ENCODE data around the gene DAGLA. TPM values are rescaled to one million over a fixed set of nuclear protein-coding genes. Genes with fewer than 3 reads are reported as not detected.

The DAGLA gene
- total RNA-seq, 1 experiment from 2014 or later: 9.5 TPM

DNA sequence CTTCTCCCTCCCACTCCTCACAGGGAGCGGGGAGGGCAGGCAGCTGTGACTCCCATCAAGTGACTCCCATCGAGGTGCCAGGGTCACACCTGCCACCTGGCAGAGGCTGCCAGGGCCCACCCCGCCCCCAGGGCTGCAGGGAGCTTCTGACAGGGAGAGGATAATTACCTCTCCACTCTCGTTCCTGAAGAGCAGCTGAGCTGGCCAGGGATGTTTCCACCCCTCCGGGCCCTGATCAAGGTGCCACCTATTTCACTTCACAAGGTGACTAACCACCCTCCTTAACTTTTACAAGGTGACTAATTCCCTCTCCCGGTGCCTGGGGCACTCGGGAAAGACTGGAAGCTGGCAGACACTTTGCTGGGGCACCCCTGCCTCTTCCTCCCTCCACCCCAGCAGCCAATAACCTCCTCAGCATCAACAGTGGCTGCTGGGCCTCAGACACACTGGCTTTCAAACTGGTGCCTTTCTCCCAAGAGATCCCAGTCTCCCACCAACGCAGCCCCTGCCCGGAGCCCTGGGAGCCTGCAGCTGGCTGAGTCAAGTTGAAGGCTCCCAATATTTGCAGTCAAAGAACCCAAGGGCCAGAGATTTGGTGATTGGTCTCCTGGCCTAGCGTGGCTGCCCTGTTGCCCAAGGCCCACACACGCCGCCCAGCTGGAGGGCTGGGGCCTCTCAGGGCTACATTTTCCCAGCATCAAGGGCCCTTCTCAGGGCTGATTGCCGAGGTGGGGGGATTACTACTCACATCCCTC, 50.2 kb downstream of the DAGLA start:
- no peaks in the 10 kb centered on the region for H3K27me3 Mint-ChIP-seq (ENCODE audit: insufficient read depth, unreplicated experiment)
- DNase-seq: no peak
- H3K4me3 Mint-ChIP-seq (ENCODE audit: unreplicated experiment): no peak overlapping the region
- H3K36me3 Mint-ChIP-seq (ENCODE audit: insufficient read depth, unreplicated experiment): peaks cover 26% of the 10 kb centered on the region
- H3K9me3 ChIP-seq: no peaks in the 10 kb centered on the region
- H3K27ac Mint-ChIP-seq (ENCODE audit: unreplicated experiment): no peak overlapping the region
- no peaks in the 10 kb centered on the region for H3K9me3 Mint-ChIP-seq (ENCODE audit: unreplicated experiment)
- intact Hi-C loops (cut with micrococcal nuclease; ENCODE audit: unreplicated experiment): loop anchor here (5.0 kb wide), 1 partner anchor 103 kb away; no protein-coding TSS in a partner anchor
- no peaks in the 10 kb centered on the region for H3K4me1 ChIP-seq
- peaks cover 9% of the 10 kb centered on the region for H3K4me1 Mint-ChIP-seq (ENCODE audit: low read depth, unreplicated experiment)
- POLR2A ChIA-PET: no interaction called here
- BruUV-seq (replicated peaks): no TSS peak
- no peak overlapping the region for H3K4me3 ChIP-seq (ENCODE audit: low read depth, low read length)
- peaks cover 1% of the 10 kb centered on the region; the same call in 1 of the 2 replicates for H3K36me3 ChIP-seq (ENCODE audit: control insufficient read depth, insufficient read depth, low read length)
- TF ChIP-seq, protein P1, sequence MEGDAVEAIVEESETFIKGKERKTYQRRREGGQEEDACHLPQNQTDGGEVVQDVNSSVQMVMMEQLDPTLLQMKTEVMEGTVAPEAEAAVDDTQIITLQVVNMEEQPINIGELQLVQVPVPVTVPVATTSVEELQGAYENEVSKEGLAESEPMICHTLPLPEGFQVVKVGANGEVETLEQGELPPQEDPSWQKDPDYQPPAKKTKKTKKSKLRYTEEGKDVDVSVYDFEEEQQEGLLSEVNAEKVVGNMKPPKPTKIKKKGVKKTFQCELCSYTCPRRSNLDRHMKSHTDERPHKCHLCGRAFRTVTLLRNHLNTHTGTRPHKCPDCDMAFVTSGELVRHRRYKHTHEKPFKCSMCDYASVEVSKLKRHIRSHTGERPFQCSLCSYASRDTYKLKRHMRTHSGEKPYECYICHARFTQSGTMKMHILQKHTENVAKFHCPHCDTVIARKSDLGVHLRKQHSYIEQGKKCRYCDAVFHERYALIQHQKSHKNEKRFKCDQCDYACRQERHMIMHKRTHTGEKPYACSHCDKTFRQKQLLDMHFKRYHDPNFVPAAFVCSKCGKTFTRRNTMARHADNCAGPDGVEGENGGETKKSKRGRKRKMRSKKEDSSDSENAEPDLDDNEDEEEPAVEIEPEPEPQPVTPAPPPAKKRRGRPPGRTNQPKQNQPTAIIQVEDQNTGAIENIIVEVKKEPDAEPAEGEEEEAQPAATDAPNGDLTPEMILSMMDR (IDR thresholded peaks at IDR 0.05; ENCODE audit: insufficient read depth in 1 of 2, low read depth in 1 of 2, low read length in 1 of 2, severe bottlenecking in 1 of 2, unreplicated experiment in 1 of 2): no peak
- CTCF ChIA-PET: no interaction called here
- no peaks in the 10 kb centered on the region for H3K27me3 ChIP-seq (replicated peaks; ENCODE audit: control insufficient read depth, insufficient read depth, low read length)

DNA sequence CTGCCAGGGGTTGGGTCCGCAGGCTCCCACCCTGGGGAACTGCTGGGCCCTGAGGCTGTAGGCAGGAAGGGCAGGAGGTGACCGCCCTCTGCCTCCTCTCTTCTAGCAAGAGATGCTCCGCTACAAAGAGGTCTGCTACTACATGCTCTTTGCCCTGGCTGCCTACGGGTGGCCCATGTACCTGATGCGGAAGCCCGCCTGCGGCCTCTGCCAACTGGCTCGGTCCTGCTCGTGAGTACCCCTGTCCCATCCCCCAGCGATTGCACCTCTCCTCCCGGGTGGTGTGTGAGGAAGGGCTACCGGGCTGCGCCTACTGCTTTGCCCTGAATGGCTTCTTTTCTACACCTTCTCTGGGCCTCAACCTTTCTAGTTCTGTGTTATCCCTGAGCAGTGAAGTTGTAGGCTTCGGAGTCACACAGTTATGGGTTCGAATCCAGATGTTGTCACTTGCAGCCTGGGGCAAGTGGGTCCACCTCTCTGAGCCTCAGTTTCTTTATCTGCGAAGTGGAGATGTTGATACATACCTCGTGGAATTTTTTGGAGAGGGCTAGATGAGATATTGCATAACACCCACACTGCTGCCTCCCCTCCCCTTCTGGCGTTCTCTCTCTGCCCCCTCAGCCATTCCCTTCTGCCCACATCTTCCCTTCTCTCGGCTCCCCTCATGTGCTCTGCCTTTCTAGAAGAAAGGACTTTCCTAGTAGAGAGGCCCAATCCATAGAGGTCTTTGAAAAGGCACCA, 51.2 kb downstream of the DAGLA start:
- TF ChIP-seq, protein P1 (IDR thresholded peaks at IDR 0.05; ENCODE audit: insufficient read depth in 1 of 2, low read depth in 1 of 2, low read length in 1 of 2, severe bottlenecking in 1 of 2, unreplicated experiment in 1 of 2): no peak
- Mint-ChIP-seq H3K9me3 (ENCODE audit: unreplicated experiment) (no peaks in the 10 kb centered on the region), H3K4me3 (ENCODE audit: unreplicated experiment) (no peak overlapping the region), H3K27me3 (ENCODE audit: insufficient read depth, unreplicated experiment) (no peaks in the 10 kb centered on the region), H3K4me1 (ENCODE audit: low read depth, unreplicated experiment) (peaks cover 9% of the 10 kb centered on the region), H3K36me3 (ENCODE audit: insufficient read depth, unreplicated experiment) (peaks cover 26% of the 10 kb centered on the region), H3K27ac (ENCODE audit: unreplicated experiment) (no peak overlapping the region)
- intact Hi-C loops (cut with micrococcal nuclease; ENCODE audit: unreplicated experiment): loop anchor here (5.0 kb wide), 1 partner anchor 104 kb away; no protein-coding TSS in a partner anchor
- BruUV-seq (replicated peaks): no TSS peak
- H3K36me3 ChIP-seq (ENCODE audit: control insufficient read depth, insufficient read depth, low read length): peaks cover 1% of the 10 kb centered on the region; the same call in 1 of the 2 replicates
- CTCF ChIA-PET: no interaction called here
- POLR2A ChIA-PET: no interaction called here
- no peaks in the 10 kb centered on the region for H3K4me1 ChIP-seq
- H3K27me3 ChIP-seq (replicated peaks; ENCODE audit: control insufficient read depth, insufficient read depth, low read length): no peaks in the 10 kb centered on the region
- DNase-seq: no peak
- no peak overlapping the region for H3K4me3 ChIP-seq (ENCODE audit: low read depth, low read length)
- H3K9me3 ChIP-seq: no peaks in the 10 kb centered on the region

GRCh38 chr11:61731952-61732675, 51.9 kb downstream of the DAGLA start:
- H3K4me3 Mint-ChIP-seq (ENCODE audit: unreplicated experiment): no peak overlapping the region
- CTCF ChIA-PET: interaction anchor here (0.6 to 1.8 kb wide), 3 partner anchors 14 to 747 kb away, joined by 3 to 7 read pairs (median 3); no protein-coding TSS in a partner anchor
- peaks cover 26% of the 10 kb centered on the region for H3K36me3 Mint-ChIP-seq (ENCODE audit: insufficient read depth, unreplicated experiment)
- Histone ChIP-seq H3K36me3 (ENCODE audit: control insufficient read depth, insufficient read depth, low read length) (peaks cover 4% of the 10 kb centered on the region; the same call in 1 of the 2 replicates), H3K4me1 (no peaks in the 10 kb centered on the region), H3K4me3 (ENCODE audit: low read depth, low read length) (no peak overlapping the region), H3K27me3 (replicated peaks; ENCODE audit: control insufficient read depth, insufficient read depth, low read length) (no peaks in the 10 kb centered on the region), H3K9me3 (no peaks in the 10 kb centered on the region)
- TF ChIP-seq, protein P1 (IDR thresholded peaks at IDR 0.05; ENCODE audit: insufficient read depth in 1 of 2, low read depth in 1 of 2, low read length in 1 of 2, severe bottlenecking in 1 of 2, unreplicated experiment in 1 of 2): no peak
- no peaks in the 10 kb centered on the region for H3K9me3 Mint-ChIP-seq (ENCODE audit: unreplicated experiment)
- H3K4me1 Mint-ChIP-seq (ENCODE audit: low read depth, unreplicated experiment): peaks cover 9% of the 10 kb centered on the region
- POLR2A ChIA-PET: no interaction called here
- no TSS peak for BruUV-seq (replicated peaks)
- no peaks in the 10 kb centered on the region for H3K27me3 Mint-ChIP-seq (ENCODE audit: insufficient read depth, unreplicated experiment)
- intact Hi-C loops (cut with micrococcal nuclease; ENCODE audit: unreplicated experiment): loop anchor here (5.0 kb wide), 1 partner anchor 105 kb away; no protein-coding TSS in a partner anchor
- DNase-seq: no peak
- no peak overlapping the region for H3K27ac Mint-ChIP-seq (ENCODE audit: unreplicated experiment)
